A375 (cell line): ENCODE measurements around the gene TRIML2. TPM values are rescaled to one million over a fixed set of nuclear protein-coding genes. Genes with fewer than 3 reads are reported as not detected.

ENCODE experiments used
- small RNA-seq: library from RNA; depleted of rRNA; stranded (forward); fragments of <200 nt; gene quantifications from one replicate; pipeline ENCODE3, GENCODE V24; 2014
- total RNA-seq: library from RNA; depleted of rRNA; stranded (reverse); fragments of >200 nt; shearing (Covaris generic); gene quantifications from 2 replicates; pipeline ENCODE4 v1.2.3, GENCODE V29; 2014; rRNA removed

The TRIML2 gene
- total RNA-seq, result 2.1 and 4.0 TPM in 2 replicates

GRCh38 chr4:188109157-188109755 lies at the start of gene TRIML2:
Gene TRIML2, minus strand, starts transcription at chr4:188109603. Its CDS starts 4,235 bp downstream, at chr4:188105368.

GRCh38 chr4:188139141-188139540 lies 29.7 kb upstream of the TRIML2 start, which contains the start of gene TRIML1:
Gene TRIML1, plus strand, starts transcription at chr4:188139441. Its CDS starts 118 bp downstream, at chr4:188139559.

Small RNA genes within 50 kb of the gene (small RNA-seq; reads per million reads assigned to genes)
- not detected for gene RNU6-173P

Other genes with a start within 250 kb of the TRIML2 start
- 12.5 and 13.7 TPM in 2 replicates for gene ZFP42, start 113.8 kb downstream of the TRIML2 start, total RNA-seq
- not detected in 2 replicates for gene TRIML1, start 29.8 kb upstream of the TRIML2 start, total RNA-seq